ENCODE results near the gene N4BP2. TPM values are rescaled to one million over a fixed set of nuclear protein-coding genes. Genes with fewer than 3 reads are reported as not detected.

The N4BP2 gene
- total RNA-seq, 1 experiment from 2014 or later: 8.8 TPM

DNA sequence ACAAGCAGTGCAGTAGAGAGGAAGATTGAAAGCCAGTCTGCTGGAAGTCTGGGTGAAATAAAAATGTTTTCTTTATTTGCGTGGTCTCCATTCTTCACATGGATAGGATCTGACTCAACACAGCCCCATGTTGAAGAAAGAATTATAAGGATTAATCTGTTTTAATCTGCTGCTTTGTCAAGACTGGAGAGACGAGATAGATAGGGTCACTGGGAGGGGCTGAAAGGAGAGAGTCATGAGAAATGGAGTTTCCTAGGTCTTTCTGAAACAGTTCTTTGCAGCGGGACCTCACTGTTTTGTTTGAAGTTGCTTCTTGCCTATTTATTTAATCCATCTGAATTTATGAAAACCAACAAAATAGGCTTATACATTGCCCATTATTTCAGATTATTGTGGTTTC, 107.8 kb downstream of the N4BP2 start:
- Mint-ChIP-seq H3K9me3 (ENCODE audit: unreplicated experiment) (peaks cover 18% of the 10 kb centered on the region), H3K36me3 (ENCODE audit: insufficient read depth, unreplicated experiment) (no peaks in the 10 kb centered on the region), H3K4me1 (ENCODE audit: insufficient read depth, unreplicated experiment) (no peaks in the 10 kb centered on the region), H3K27ac (ENCODE audit: low read depth, unreplicated experiment) (no peak overlapping the region), H3K4me3 (ENCODE audit: unreplicated experiment) (no peak overlapping the region), H3K27me3 (ENCODE audit: insufficient read depth, unreplicated experiment) (no peaks in the 10 kb centered on the region)
- no peak for DNase-seq (ENCODE audit: unreplicated experiment)
- ChIA-PET CTCF (interaction anchor here (0.5 to 0.8 kb wide), 5 partner anchors 44 to 740 kb away, joined by 3 to 7 read pairs (median 3); no protein-coding TSS in a partner anchor), POLR2A (interaction anchor here (0.7 kb wide), 1 partner anchor 12 kb away, joined by 5 read pairs; no protein-coding TSS in a partner anchor)
- no TSS peak for BruUV-seq (replicated peaks)
- TF ChIP-seq, protein P1, sequence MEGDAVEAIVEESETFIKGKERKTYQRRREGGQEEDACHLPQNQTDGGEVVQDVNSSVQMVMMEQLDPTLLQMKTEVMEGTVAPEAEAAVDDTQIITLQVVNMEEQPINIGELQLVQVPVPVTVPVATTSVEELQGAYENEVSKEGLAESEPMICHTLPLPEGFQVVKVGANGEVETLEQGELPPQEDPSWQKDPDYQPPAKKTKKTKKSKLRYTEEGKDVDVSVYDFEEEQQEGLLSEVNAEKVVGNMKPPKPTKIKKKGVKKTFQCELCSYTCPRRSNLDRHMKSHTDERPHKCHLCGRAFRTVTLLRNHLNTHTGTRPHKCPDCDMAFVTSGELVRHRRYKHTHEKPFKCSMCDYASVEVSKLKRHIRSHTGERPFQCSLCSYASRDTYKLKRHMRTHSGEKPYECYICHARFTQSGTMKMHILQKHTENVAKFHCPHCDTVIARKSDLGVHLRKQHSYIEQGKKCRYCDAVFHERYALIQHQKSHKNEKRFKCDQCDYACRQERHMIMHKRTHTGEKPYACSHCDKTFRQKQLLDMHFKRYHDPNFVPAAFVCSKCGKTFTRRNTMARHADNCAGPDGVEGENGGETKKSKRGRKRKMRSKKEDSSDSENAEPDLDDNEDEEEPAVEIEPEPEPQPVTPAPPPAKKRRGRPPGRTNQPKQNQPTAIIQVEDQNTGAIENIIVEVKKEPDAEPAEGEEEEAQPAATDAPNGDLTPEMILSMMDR (IDR thresholded peaks at IDR 0.05; ENCODE audit: unreplicated experiment): no peak
- intact Hi-C loops (cut with micrococcal nuclease): no loop called here

DNA sequence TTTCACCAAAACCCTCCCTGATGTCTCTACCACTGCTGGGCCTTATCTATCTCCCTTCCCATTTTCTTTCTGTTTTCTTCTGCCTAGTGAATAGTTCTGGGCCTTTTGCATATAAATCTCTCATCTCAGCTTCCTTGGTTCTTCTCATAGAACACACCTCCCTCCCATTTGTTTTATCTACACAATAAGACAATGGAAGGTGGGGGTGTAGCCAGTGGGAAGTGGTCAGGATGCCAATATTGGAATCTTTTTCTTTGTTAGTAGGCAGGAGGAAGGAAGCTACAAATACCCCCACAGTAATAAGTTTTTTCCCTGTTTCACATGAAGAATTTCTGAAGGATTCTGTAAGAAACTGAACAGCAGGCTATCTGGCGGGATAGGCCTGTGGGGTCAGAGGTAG, 109.3 kb downstream of the N4BP2 start:
- Mint-ChIP-seq H3K36me3 (ENCODE audit: insufficient read depth, unreplicated experiment) (no peaks in the 10 kb centered on the region), H3K4me1 (ENCODE audit: insufficient read depth, unreplicated experiment) (no peaks in the 10 kb centered on the region), H3K4me3 (ENCODE audit: unreplicated experiment) (no peak overlapping the region), H3K9me3 (ENCODE audit: unreplicated experiment) (peaks cover 18% of the 10 kb centered on the region), H3K27me3 (ENCODE audit: insufficient read depth, unreplicated experiment) (no peaks in the 10 kb centered on the region), H3K27ac (ENCODE audit: low read depth, unreplicated experiment) (no peak overlapping the region)
- BruUV-seq (replicated peaks): no TSS peak
- TF ChIP-seq, protein P1 (IDR thresholded peaks at IDR 0.05; ENCODE audit: unreplicated experiment): no peak
- CTCF ChIA-PET: interaction anchor here (0.6 to 1.2 kb wide), 3 partner anchors 14 to 798 kb away, joined by 3 to 4 read pairs (median 3); no protein-coding TSS in a partner anchor
- no peak for DNase-seq (ENCODE audit: unreplicated experiment)
- POLR2A ChIA-PET: no interaction called here
- intact Hi-C loops (cut with micrococcal nuclease): no loop called here

DNA sequence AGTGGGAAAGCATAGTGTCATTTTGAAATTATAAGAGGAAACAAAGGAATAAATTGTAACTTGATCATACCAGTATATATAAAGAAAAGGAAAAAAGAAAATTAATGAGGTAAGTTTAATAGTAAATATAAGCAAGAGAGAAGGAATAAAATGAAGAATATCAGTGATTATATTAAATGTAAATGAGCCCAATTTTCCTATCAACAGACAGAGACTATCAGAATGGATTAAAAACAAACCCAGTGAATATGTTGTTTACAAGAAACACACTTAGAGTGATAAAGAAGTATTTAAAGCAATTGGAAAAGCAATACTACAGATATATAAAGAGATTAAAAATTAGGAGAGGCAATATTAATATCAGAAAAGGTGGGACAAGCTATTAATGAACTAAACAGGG, 111.4 kb downstream of the N4BP2 start:
- Mint-ChIP-seq H3K27me3 (ENCODE audit: insufficient read depth, unreplicated experiment) (no peaks in the 10 kb centered on the region), H3K4me1 (ENCODE audit: insufficient read depth, unreplicated experiment) (no peaks in the 10 kb centered on the region), H3K9me3 (ENCODE audit: unreplicated experiment) (peaks cover 18% of the 10 kb centered on the region), H3K4me3 (ENCODE audit: unreplicated experiment) (no peak overlapping the region), H3K27ac (ENCODE audit: low read depth, unreplicated experiment) (no peak overlapping the region), H3K36me3 (ENCODE audit: insufficient read depth, unreplicated experiment) (no peaks in the 10 kb centered on the region)
- intact Hi-C loops (cut with micrococcal nuclease): no loop called here
- POLR2A ChIA-PET: no interaction called here
- TF ChIP-seq, protein P1 (IDR thresholded peaks at IDR 0.05; ENCODE audit: unreplicated experiment): no peak
- no TSS peak for BruUV-seq (replicated peaks)
- CTCF ChIA-PET: no interaction called here
- no peak for DNase-seq (ENCODE audit: unreplicated experiment)

DNA sequence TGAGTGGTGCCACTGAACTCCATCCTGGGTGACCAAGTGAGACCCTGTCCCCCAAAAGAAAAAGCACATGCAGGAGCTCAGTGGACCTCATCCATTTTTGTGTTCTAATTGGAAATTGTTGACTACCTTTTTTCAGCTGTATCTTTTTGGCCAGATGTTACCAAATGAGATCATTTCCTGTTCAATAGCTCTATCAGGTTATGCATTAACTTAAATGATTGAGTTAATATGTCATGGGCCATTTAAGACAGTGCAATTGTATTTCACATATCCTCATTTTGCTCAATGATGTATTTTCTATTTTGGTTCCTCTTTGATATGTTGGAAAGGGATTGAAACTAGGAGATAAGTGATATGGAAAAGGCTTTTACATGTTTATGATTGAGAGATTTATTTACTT, 113.9 kb downstream of the N4BP2 start:
- intact Hi-C loops (cut with micrococcal nuclease): no loop called here
- POLR2A ChIA-PET: interaction anchor here (0.5 kb wide), 1 partner anchor 370 kb away, joined by 4 read pairs; no protein-coding TSS in a partner anchor
- peaks cover 4% of the 10 kb centered on the region for H3K4me1 Mint-ChIP-seq (ENCODE audit: insufficient read depth, unreplicated experiment)
- CTCF ChIA-PET: interaction anchor here (0.6 kb wide), 1 partner anchor 513 kb away, joined by 3 read pairs; no protein-coding TSS in a partner anchor
- no peaks in the 10 kb centered on the region for H3K36me3 Mint-ChIP-seq (ENCODE audit: insufficient read depth, unreplicated experiment)
- BruUV-seq (replicated peaks): no TSS peak
- H3K4me3 Mint-ChIP-seq (ENCODE audit: unreplicated experiment): no peak overlapping the region
- no peaks in the 10 kb centered on the region for H3K27me3 Mint-ChIP-seq (ENCODE audit: insufficient read depth, unreplicated experiment)
- H3K27ac Mint-ChIP-seq (ENCODE audit: low read depth, unreplicated experiment): no peak overlapping the region
- no peak for DNase-seq (ENCODE audit: unreplicated experiment)
- H3K9me3 Mint-ChIP-seq (ENCODE audit: unreplicated experiment): peaks cover 18% of the 10 kb centered on the region
- TF ChIP-seq, protein P1 (IDR thresholded peaks at IDR 0.05; ENCODE audit: unreplicated experiment): no peak

Data from MCF 10A (cell line).